ENCODE data around the gene IFITM10.

IFITM10 gene

GRCh38 chr11:1736447-1736992 is 13.9 kb downstream of the IFITM10 start:
- DNase-seq: peak; percentile 66

GRCh38 chr11:1735271-1735670 is 15.1 kb downstream of the IFITM10 start:
- no peak for DNase-seq

GRCh38 chr11:1734641-1735081 is 15.7 kb downstream of the IFITM10 start:
- no peak for DNase-seq

- DNase-seq: no peak
Observed at GRCh38 chr11:1733716-1734640, 16.4 kb downstream of the IFITM10 start.

GRCh38 chr11:1733009-1733715 is 17.2 kb downstream of the IFITM10 start:
- DNase-seq: no peak

- no peak for DNase-seq
Observed at GRCh38 chr11:1732418-1733008, 17.9 kb downstream of the IFITM10 start.

GRCh38 chr11:1731451-1732059 is 18.8 kb downstream of the IFITM10 start:
- DNase-seq: no peak

GRCh38 chr11:1730059-1730629 is 20.3 kb downstream of the IFITM10 start:
- DNase-seq: no peak

- DNase-seq: peak; percentile 40
Observed at GRCh38 chr11:1729692-1730011, 20.7 kb downstream of the IFITM10 start.

GRCh38 chr11:1728931-1729691 is 21.3 kb downstream of the IFITM10 start:
- DNase-seq: peak; percentile 40

- no peak for DNase-seq
Observed at GRCh38 chr11:1728301-1728700, 22.1 kb downstream of the IFITM10 start.

- no peak for DNase-seq
Observed at GRCh38 chr11:1727861-1728260, 22.5 kb downstream of the IFITM10 start.

GRCh38 chr11:1727096-1727690 is 23.2 kb downstream of the IFITM10 start:
- DNase-seq: no peak

- no peak for DNase-seq
Observed at GRCh38 chr11:1719781-1720180, 30.6 kb downstream of the IFITM10 start.

- DNase-seq: no peak
Observed at GRCh38 chr11:1718326-1718725, 32.1 kb downstream of the IFITM10 start.

- no peak for DNase-seq
Observed at GRCh38 chr11:1717745-1718144, 32.6 kb downstream of the IFITM10 start.

- DNase-seq: peak; percentile 57
Observed at GRCh38 chr11:1714908-1715885, 35.2 kb downstream of the IFITM10 start.

GRCh38 chr11:1708716-1709115 is 41.7 kb downstream of the IFITM10 start:
- DNase-seq: no peak

- DNase-seq: no peak
Observed at GRCh38 chr11:1707751-1708150, 42.6 kb downstream of the IFITM10 start.
